PFSK-1 (cell line): ENCODE data around the gene ALDH4A1.

ENCODE experiments used
- POLR2AphosphoS5 ChIP-seq: IDR thresholded peaks from 2 replicates; pipeline ENCODE4 v1.6.1; 2012; ENCODE audit warnings: low read depth, mild to moderate bottlenecking, control low read depth, low read length, moderate library complexity
- SIN3A ChIP-seq: IDR thresholded peaks from 2 replicates; pipeline ENCODE4 v1.6.1; 2012; ENCODE audit warnings: mild to moderate bottlenecking, low read length, moderate library complexity, borderline replicate concordance; ENCODE audit not compliant: insufficient read depth
- TAF1 ChIP-seq: IDR thresholded peaks from 2 replicates; pipeline ENCODE4 v1.6.1; 2012; ENCODE audit warnings: low read length, control low read depth, borderline replicate concordance; ENCODE audit not compliant: insufficient read depth
- TF ChIP-seq, protein P1 (sequence below), 2 experiments: IDR thresholded peaks; 2 replicates each; pipeline versions ENCODE4 v1.6.1 to v1.8.0; 2011 to 2012; ENCODE audit warnings: low read depth in 2 of 2, low read length in 2 of 2, control low read depth in 1 of 2, inconsistent platforms in 1 of 2, mild to moderate bottlenecking in 1 of 2, moderate library complexity in 1 of 2; ENCODE audit not compliant: insufficient read depth in 1 of 2

DNA sequence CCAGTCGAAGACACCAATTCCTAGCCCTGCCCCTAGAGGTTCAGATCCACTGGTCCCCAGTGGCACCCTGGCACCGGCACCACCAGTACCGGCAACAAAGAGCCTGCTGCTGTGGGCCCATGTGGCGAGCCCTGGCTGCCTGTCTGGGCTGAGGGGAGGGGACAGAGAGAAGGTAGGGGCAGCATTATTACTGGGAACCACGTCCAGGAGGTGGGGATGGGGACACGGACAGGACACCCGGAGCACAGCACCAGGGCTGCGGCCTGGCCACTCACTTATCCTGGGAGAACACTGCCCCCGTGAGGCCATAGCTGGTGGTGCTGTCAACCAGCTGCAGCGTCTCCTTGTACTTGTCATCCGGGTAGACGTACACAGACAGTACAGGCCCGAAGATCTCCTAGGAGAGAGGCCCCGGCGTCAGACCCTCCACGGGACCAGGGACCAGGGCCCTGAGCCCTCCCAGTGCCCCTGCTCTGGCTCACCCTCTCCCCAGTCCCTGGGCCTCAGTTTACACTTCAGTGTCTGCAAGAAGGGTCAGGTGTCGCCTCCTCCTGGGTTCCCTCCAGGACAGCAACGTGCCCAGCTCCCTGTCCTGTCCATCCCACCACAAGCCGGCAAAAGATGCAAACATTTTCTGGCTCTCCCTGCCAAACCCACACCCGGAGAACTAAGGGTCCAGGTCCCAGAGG lies 27.1 kb downstream of the ALDH4A1 start:
- no peak for TF ChIP-seq SIN3A
- no peak for TF ChIP-seq POLR2AphosphoS5
- TF ChIP-seq, protein P1, sequence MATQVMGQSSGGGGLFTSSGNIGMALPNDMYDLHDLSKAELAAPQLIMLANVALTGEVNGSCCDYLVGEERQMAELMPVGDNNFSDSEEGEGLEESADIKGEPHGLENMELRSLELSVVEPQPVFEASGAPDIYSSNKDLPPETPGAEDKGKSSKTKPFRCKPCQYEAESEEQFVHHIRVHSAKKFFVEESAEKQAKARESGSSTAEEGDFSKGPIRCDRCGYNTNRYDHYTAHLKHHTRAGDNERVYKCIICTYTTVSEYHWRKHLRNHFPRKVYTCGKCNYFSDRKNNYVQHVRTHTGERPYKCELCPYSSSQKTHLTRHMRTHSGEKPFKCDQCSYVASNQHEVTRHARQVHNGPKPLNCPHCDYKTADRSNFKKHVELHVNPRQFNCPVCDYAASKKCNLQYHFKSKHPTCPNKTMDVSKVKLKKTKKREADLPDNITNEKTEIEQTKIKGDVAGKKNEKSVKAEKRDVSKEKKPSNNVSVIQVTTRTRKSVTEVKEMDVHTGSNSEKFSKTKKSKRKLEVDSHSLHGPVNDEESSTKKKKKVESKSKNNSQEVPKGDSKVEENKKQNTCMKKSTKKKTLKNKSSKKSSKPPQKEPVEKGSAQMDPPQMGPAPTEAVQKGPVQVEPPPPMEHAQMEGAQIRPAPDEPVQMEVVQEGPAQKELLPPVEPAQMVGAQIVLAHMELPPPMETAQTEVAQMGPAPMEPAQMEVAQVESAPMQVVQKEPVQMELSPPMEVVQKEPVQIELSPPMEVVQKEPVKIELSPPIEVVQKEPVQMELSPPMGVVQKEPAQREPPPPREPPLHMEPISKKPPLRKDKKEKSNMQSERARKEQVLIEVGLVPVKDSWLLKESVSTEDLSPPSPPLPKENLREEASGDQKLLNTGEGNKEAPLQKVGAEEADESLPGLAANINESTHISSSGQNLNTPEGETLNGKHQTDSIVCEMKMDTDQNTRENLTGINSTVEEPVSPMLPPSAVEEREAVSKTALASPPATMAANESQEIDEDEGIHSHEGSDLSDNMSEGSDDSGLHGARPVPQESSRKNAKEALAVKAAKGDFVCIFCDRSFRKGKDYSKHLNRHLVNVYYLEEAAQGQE (IDR thresholded peaks at IDR 0.05; ENCODE audit: insufficient read depth in 1 of 2, low read depth in 2 of 2, low read length in 2 of 2): no peak
- TF ChIP-seq TAF1: no peak
